Keratinocyte (primary cell): ENCODE results near the gene NOTCH1. TPM values are rescaled to one million over a fixed set of nuclear protein-coding genes. Genes with fewer than 3 reads are reported as not detected.

Experiments used
- DNase-seq: peaks from one replicate; pipeline ENCODE4 v3.0.0-alpha.2; 2011; ENCODE audit warnings: low read depth, missing footprints, low spot score
- FAIRE-seq: peaks from 2 replicates; lab custom pipeline; 2011; peaks lifted over from hg19 to GRCh38; lab: Jason Lieb, UNC
- H2AFZ ChIP-seq: 2 replicates; pipeline ENCODE4 v1.6.0; 2012; ENCODE audit warnings: low read length, control low read depth, inconsistent platforms; ENCODE audit not compliant: control insufficient read depth
- H3K27ac ChIP-seq: 2 replicates; pipeline ENCODE4 v1.5.1; 2011; ENCODE audit warnings: low read length; ENCODE audit not compliant: control insufficient read depth, insufficient read depth
- H3K27me3 ChIP-seq: 3 replicates; pipeline ENCODE4 v1.6.0; 2011; ENCODE audit warnings: low read length; ENCODE audit not compliant: control insufficient read depth, insufficient read depth; ENCODE audit errors: extremely low read depth
- H3K36me3 ChIP-seq, 2 experiments: 2 replicates in 1 of 2; 3 replicates in 1 of 2; pipeline ENCODE4 v1.5.1; 2011; ENCODE audit warnings: low read length in 2 of 2, mild to moderate bottlenecking in 1 of 2; ENCODE audit not compliant: control insufficient read depth in 2 of 2, insufficient read depth in 2 of 2; ENCODE audit errors: extremely low read depth in 1 of 2
- H3K4me1 ChIP-seq: 3 replicates; pipeline ENCODE4 v1.5.1; 2011; ENCODE audit warnings: low read length; ENCODE audit not compliant: control insufficient read depth, insufficient read depth; ENCODE audit errors: extremely low read depth
- H3K4me2 ChIP-seq: 3 replicates; pipeline ENCODE4 v1.6.0; 2011; ENCODE audit warnings: low read depth, low read length; ENCODE audit not compliant: control insufficient read depth, insufficient read depth; ENCODE audit errors: extremely low read depth
- H3K4me3 ChIP-seq, 3 experiments: fragments of 200-600 bp in 1 of 3; sonication (generic) in 1 of 3; 2 replicates in 2 of 3; 3 replicates in 1 of 3; pipeline ENCODE4 v1.5.1; 2011 to 2016; ENCODE audit warnings: low read length in 3 of 3, mild to moderate bottlenecking in 3 of 3, control low read depth in 2 of 3, inconsistent platforms in 1 of 3, low read depth in 1 of 3, mixed read lengths in 1 of 3, mixed run types in 1 of 3, moderate library complexity in 1 of 3; ENCODE audit not compliant: control insufficient read depth in 2 of 3, insufficient read depth in 2 of 3; ENCODE audit errors: extremely low read depth in 1 of 3
- H3K79me2 ChIP-seq: 2 replicates; pipeline ENCODE4 v1.6.0; 2012; ENCODE audit warnings: low read length; ENCODE audit not compliant: control insufficient read depth, insufficient read depth
- H3K9ac ChIP-seq: 3 replicates; pipeline ENCODE4 v1.6.0; 2011; ENCODE audit warnings: low read length; ENCODE audit not compliant: control insufficient read depth, insufficient read depth; ENCODE audit errors: extremely low read depth
- H3K9me1 ChIP-seq: 3 replicates; pipeline ENCODE4 v1.6.0; 2011; ENCODE audit warnings: low read length; ENCODE audit not compliant: control insufficient read depth, insufficient read depth; ENCODE audit errors: extremely low read depth
- H3K9me3 ChIP-seq: 2 replicates; pipeline ENCODE4 v1.5.1; 2012; ENCODE audit warnings: low read depth, low read length; ENCODE audit not compliant: control insufficient read depth
- H4K20me1 ChIP-seq: 3 replicates; pipeline ENCODE4 v1.6.0; 2011; ENCODE audit warnings: low read length; ENCODE audit not compliant: control insufficient read depth, insufficient read depth; ENCODE audit errors: extremely low read depth
- EZH2 ChIP-seq: IDR thresholded peaks from one replicate; pipeline ENCODE4 v1.6.1; 2012; ENCODE audit warnings: inconsistent platforms, mild to moderate bottlenecking, low read length, moderate library complexity
- dilution Hi-C: fragments of 300-500 bp; cut with MboI; formaldehyde crosslinking; loops from one replicate; pipeline ENCODE4 v1.7.0; 2020; ENCODE audit warnings: low sequenced_read_pairs; ENCODE audit not compliant: extremely low pct_ligation_motif_present
- polyA plus RNA-seq, 5 experiments: library from polyadenylated mRNA; depleted of rRNA in 3 of 5; stranded (reverse) in 3 of 5; stranded (forward) in 1 of 5; unstranded in 1 of 5; fragments of >200 nt; gene quantifications; 1 replicate in 1 of 5; 2 replicates in 3 of 5; 3 replicates in 1 of 5; pipeline versions ENCODE4 v1.2.1 to v1.2.3, GENCODE V29; 2011 to 2012; ENCODE audit warnings: missing spikeins in 2 of 5, low read depth in 1 of 5, low replicate concordance in 1 of 5
- TF ChIP-seq, protein P1 (sequence below), 3 experiments: IDR thresholded peaks in 1 of 3; conservative IDR thresholded peaks in 1 of 3; optimal IDR thresholded peaks in 1 of 3; 2 replicates in 2 of 3; 3 replicates in 1 of 3; pipeline versions ENCODE3 to v1.5.1; 2011; ENCODE audit warnings: low read length in 3 of 3, mild to moderate bottlenecking in 3 of 3, moderate library complexity in 2 of 3, control low read depth in 1 of 3, inconsistent platforms in 1 of 3; ENCODE audit not compliant: insufficient read depth in 2 of 3; ENCODE audit errors: extremely low read depth in 1 of 3

The NOTCH1 gene
- polyA plus RNA-seq, 1 donor (not counting 4 experiments of a cell fraction or from before 2014, with no cell fraction given) = 6.1 TPM

DNA sequence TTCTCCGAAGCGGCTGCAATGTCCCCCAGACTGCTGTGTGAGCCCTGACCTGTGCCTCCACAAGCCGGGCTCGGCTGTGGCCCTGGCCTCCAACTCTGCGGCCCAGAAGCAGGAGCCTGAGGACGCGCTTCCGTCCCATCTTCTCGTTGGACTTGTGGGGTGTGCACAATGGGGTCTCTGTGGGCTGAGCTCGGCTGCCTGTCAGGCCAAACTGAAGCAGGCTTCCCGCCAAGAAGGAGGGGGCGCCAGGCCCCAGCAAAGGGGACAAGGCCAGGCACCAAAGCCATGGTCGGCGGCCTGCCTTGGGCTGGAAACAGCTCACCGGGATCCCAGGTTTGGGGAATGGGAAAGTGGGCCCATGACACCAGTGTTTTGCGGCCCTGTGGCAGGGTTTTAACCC is 4.1 kb downstream of the NOTCH1 start:
- Histone ChIP-seq H3K4me3 (no peak overlapping the region), H3K9ac (no peak overlapping the region), H3K9me3 (no peaks in the 10 kb centered on the region), H2AFZ (no peak overlapping the region), H3K27ac (no peak overlapping the region), H3K36me3 (peaks cover 35 to 39% of the 10 kb centered on the region in 2 experiments), H3K79me2 (peaks cover 90% of the 10 kb centered on the region), H3K4me1 (peaks cover 28% of the 10 kb centered on the region), H3K4me2 (no peak overlapping the region), H3K27me3 (no peaks in the 10 kb centered on the region), H4K20me1 (peaks cover 62% of the 10 kb centered on the region), H3K9me1 (peaks cover 6% of the 10 kb centered on the region)
- FAIRE-seq = no peak
- TF ChIP-seq, protein P1, sequence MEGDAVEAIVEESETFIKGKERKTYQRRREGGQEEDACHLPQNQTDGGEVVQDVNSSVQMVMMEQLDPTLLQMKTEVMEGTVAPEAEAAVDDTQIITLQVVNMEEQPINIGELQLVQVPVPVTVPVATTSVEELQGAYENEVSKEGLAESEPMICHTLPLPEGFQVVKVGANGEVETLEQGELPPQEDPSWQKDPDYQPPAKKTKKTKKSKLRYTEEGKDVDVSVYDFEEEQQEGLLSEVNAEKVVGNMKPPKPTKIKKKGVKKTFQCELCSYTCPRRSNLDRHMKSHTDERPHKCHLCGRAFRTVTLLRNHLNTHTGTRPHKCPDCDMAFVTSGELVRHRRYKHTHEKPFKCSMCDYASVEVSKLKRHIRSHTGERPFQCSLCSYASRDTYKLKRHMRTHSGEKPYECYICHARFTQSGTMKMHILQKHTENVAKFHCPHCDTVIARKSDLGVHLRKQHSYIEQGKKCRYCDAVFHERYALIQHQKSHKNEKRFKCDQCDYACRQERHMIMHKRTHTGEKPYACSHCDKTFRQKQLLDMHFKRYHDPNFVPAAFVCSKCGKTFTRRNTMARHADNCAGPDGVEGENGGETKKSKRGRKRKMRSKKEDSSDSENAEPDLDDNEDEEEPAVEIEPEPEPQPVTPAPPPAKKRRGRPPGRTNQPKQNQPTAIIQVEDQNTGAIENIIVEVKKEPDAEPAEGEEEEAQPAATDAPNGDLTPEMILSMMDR (optimal IDR thresholded peaks at IDR 0.05 in 1 of 3, IDR thresholded peaks at IDR 0.05 in 1 of 3, conservative IDR thresholded peaks at IDR 0.05 in 1 of 3; ENCODE audit: extremely low read depth in 1 of 3, insufficient read depth in 2 of 3, low read length in 3 of 3) = no peak
- no peak for TF ChIP-seq EZH2
- dilution Hi-C loops = no loop called here
- no peak for DNase-seq

DNA sequence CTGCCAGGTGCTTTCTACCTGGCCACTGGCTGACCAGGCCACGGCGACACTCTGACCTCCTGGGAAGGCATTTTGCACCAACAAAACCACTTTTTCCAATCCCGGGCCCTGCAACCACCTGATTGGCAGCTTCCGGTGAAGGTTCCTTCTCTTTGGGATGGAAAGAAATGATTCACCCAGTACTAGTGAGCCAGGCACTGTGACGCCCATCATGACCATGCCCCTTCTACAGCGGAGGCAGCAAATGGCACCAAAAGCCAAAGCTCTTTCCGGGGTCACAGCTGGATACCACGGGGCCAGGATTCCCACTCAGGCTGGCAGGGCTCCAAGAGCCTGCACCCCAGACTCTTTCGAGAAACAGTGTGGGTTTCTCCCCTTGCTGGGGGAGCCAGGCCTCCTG is 4.7 kb downstream of the NOTCH1 start:
- dilution Hi-C loops = no loop called here
- Histone ChIP-seq H3K27me3 (no peaks in the 10 kb centered on the region), H3K79me2 (peaks cover 96% of the 10 kb centered on the region), H3K36me3 (peaks cover 37 to 44% of the 10 kb centered on the region in 2 experiments), H4K20me1 (peaks cover 67% of the 10 kb centered on the region), H3K4me1 (peaks cover 23% of the 10 kb centered on the region), H3K4me2 (no peak overlapping the region), H3K9me3 (no peaks in the 10 kb centered on the region), H3K4me3 (no peak overlapping the region), H3K9ac (no peak overlapping the region), H2AFZ (no peak overlapping the region), H3K27ac (no peak overlapping the region), H3K9me1 (peaks cover 6% of the 10 kb centered on the region)
- FAIRE-seq = no peak
- TF ChIP-seq, protein P1 (optimal IDR thresholded peaks at IDR 0.05 in 1 of 3, IDR thresholded peaks at IDR 0.05 in 1 of 3, conservative IDR thresholded peaks at IDR 0.05 in 1 of 3; ENCODE audit: extremely low read depth in 1 of 3, insufficient read depth in 2 of 3, low read length in 3 of 3) = no peak
- no peak for TF ChIP-seq EZH2
- no peak for DNase-seq
